LoVo (cell line): Measurements from ENCODE around the gene RAB5IF.
"Not testable (repeated sequence)": the region's sequence is repeated elsewhere in the genome, so short reads cannot be mapped to it uniquely, and the experiment has no call there.

Source experiments
- DNase-seq: peaks from one replicate; pipeline ENCODE4 v3.0.0-alpha.2; 2016; ENCODE audit warnings: low spot score

RAB5IF gene

DNA sequence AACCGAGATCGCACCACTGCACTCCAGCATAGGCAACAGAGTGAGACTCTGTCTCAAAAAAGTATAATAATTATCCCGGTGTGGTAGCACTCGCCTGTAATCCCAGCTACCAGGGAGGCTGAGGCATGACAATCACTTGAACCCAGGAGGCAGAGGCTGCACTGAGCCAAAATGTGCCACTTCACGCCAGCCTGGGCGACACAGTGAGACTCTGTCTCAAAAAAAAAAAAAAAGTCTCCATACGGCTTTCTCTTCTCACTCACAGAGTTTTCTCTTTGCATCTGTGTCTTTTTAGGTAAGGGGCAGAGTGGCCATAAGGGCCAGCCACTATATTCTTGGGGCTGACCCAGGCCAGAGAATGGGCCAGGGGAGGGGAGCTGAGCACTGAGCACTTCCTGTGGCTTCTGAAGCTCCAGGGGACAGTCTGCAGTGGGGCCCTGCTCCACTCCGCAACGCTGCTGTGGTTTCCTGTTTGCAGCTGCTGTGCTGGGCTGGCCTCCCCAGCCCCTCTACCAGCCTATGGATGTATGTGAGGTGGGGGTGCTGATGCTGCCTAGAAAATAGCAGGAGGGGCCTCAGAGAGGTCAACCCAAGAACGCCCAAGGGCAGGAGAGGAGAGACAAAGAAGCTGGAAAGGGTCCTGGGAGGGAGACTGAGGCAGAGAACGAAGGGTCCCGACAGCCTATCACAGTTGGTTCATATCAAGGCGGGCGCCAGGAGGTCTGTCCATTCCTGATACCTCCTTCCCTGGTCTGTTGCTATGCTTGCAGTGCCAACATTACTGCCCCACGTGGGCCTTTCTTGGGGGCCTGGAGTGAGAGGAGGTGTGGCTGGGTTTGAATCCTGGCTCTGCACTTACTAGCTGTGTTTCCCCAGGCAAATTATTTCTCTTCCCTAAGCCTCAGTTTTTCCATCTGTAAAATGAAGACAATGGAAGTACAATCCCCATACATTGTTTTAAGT, 24.4 kb downstream of the RAB5IF start:
- no peak for DNase-seq

GRCh38 chr20:36631646-36632045, 26.1 kb downstream of the RAB5IF start:
- DNase-seq: no peak

DNA sequence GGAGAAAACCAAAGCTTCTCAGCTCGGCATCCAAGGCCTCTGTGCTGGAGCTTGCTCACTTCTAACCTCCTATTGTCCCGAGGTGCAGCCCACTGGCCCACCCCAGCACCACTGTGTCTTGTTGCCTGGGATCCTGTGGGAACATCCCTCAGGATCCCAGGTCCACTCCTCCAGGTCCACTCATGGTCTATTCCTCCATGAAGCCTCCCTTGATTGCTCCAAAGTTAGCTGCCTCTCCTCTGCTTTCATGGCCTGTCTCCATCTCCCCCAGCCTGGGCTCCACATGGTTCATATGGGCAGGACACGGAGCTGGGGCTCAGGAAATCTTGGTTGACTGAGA, 26.5 kb downstream of the RAB5IF start:
- no peak for DNase-seq

DNA sequence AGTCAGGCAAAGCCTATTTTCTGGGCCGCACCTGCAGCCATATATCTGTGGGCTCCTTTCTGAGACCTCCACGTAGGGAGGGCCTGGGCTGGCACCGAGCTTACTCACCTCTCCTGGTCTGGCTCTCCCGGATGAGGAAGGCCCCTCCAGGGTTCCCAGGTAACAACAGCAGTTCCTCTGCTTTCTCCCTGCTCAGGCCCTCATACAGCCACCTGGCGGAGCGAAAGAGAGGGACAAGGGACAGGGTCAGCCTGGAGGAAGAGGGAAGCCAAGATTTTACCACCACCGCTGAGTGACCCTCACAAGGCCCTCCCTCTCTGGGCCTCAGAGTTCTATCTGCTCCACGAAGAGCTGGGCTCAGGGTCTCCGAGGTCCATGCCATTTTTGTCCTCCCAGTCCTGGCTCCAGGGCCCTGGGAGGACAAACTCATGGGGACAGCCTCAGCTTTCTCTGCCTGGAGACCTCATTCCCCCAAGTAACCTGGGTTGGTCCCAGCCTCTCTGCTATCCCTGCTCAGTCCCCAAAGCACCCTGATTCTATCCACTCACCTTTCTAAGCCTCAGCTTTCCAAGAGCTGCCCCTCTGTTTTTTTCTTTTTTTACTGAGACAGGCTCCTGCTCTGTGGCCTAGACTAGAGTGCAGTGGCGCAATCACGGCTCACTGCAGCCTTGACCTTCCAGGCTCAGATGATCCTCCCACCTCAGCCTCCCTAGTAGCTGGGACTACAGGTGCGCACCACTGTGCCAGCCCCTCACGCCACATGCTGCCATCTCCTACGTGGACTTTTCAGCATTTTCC, 27.1 kb downstream of the RAB5IF start:
- DNase-seq: no peak

- DNase-seq: no peak
Observed at GRCh38 chr20:36633285-36633772, 27.8 kb downstream of the RAB5IF start.

GRCh38 chr20:36634342-36634741, 28.8 kb downstream of the RAB5IF start:
- no peak for DNase-seq

GRCh38 chr20:36638876-36639400, 33.4 kb downstream of the RAB5IF start:
- not testable (repeated sequence) for DNase-seq

GRCh38 chr20:36641506-36641843, 35.9 kb downstream of the RAB5IF start:
- DNase-seq: no peak

- DNase-seq: no peak
Observed at GRCh38 chr20:36642136-36642535, 36.6 kb downstream of the RAB5IF start.

- no peak for DNase-seq
Observed at GRCh38 chr20:36644032-36644705, 38.6 kb downstream of the RAB5IF start.

DNA sequence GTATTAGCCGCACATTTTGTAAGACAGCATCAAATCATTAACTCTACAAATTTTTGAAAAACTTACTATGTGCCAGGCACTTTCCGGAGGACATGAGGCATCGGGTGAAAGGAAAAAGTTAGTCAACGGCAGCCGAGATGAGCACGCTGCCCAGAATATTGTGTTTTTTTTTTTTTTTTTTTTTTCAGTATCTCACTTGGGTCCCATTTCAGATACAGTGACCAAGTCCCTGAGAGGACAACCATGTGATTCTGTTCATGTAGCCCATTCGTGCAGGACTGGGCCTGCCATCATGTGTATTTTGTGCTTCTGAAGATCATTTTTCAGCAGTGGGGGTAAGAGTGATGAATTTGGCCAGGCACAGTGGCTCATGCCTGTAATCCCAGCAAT, 39.1 kb downstream of the RAB5IF start:
- DNase-seq: no peak

DNA sequence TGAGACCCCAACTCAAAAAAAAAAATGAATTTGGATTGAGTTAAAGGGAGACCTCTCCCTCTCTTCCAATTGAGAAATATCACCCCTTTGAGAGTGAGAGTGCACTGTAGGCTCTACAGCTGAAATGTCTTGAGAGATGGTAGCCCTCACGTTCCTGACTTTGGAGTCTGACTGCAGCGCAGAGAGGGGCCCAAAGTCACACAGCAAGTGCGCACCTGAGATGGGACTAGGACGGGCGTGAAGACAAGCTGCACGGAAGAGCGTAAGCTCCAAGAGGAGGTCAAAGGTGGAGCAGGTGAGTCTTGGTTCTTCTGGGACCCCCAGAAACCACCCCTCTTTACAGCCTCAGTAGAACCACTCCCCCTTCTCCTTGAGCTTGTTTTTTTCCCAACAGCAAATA, 39.8 kb downstream of the RAB5IF start:
- DNase-seq: no peak

DNA sequence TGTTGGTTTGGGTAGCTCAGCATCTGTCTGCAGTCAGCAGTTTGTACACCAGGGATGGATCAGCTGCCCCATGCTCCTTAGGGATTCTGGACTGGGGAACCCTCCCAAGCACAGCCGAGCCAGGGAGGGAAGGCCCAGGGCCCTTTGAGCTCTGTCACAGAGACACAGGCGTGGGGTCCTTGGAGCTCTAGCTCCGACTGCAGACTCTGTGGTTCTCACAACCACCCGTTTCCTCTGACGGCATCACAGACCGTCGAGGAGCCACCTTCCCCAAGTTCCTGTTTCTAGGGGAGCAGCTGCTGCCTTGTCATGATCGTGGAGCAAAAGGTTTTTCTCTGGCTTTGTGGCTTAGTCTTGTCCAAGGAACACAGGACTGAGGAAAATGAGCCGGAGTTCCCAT, 40.4 kb downstream of the RAB5IF start, which contains the start of gene SLA2:
SLA2 (minus strand) TSS at position 199 of the 400 bp plus-strand sequence. CDS start 4,861 bp downstream, outside the sequence.
- DNase-seq: no peak

- no peak for DNase-seq
Observed at GRCh38 chr20:36646678-36647077, 41.1 kb downstream of the RAB5IF start.

DNA sequence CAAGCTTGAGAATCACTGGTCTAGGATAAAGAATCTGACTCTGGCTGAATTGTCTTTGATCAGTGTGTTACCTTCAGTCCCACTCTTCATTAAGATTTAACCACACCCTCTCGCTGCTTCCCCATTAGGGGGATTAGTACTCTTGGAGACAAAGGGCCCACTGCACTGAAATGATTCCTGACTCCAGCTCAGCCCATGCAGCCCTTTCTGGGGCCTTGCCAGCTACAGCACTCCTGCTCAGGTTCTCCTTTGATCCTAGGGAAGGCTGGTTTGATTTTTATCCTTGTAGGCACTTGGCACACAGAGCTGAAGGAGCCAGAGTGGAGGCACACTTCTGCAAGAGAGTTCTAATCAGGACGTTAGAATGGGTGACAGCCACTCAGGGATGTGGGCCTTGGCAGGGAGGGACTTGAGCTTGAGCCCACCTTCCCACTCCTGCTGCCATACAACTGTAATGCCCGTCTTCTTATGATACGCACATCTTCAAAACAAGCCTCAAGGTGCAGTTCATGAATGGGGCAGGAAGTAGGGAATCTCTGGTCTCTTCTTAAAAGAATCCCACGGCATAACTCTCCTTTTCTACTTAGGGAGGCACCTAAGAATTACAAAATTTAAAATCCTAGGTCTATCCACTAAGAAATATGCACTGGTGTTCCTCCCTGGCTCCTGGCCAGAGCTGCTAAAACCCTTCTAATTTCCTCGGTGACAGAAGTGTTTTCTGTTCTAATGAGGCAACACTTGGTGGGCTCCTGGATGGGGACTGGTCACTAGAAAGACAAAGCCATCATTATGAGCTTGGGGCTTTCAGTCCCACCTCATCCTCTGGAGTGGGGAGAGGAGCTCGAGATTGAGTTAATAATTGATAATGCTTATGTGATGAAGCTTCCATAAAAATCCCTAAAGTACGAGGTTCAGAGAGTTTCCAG, 41.9 kb downstream of the RAB5IF start:
- no peak for DNase-seq

GRCh38 chr20:36653456-36653855, 47.9 kb downstream of the RAB5IF start:
- DNase-seq: no peak

DNA sequence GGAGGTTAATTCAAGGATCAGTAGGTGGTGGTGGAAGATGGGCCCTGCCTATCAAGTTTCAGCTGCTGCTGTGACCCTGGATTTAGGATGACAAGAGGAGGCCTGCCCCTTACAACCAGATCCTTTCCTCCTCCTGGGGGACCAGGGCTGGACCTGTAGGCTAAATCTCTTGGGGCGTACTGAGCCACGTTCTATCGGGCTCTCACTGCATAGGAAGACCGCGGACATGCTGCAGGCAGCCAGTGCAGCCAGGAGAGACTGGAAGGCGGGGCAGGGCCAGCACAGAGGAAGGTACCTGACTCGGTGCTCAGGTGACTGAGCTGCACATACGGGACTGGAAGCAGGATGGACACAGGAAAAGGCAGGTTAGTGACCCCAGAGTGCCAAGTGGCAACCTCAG, 48.9 kb downstream of the RAB5IF start:
- DNase-seq: no peak

GRCh38 chr20:36655004-36655403, 49.4 kb downstream of the RAB5IF start:
- no peak for DNase-seq

GRCh38 chr20:36656733-36657132, 51.2 kb downstream of the RAB5IF start:
- no peak for DNase-seq

- DNase-seq: no peak
Observed at GRCh38 chr20:36658300-36658699, 52.7 kb downstream of the RAB5IF start.
